Muscle of arm (tissue), 12 donors: ENCODE results near the gene AFMID. TPM values are rescaled to one million over a fixed set of nuclear protein-coding genes. Genes with fewer than 3 reads are reported as not detected.

Experiments
- DNase-seq: peaks from one replicate; pipeline ENCODE4 v3.0.0-alpha.2; 2013
- polyA plus RNA-seq, 12 donors: library from polyadenylated mRNA; unstranded; fragments of 120-200 nt; gene quantifications; one replicate each; pipeline ENCODE4 v1.2.1, GENCODE V29; 2013; ENCODE audit not compliant: insufficient read length in 12 of 12

Gene AFMID
- polyA plus RNA-seq, 12 donors, result 26.1 to 49.6 (median 32.4) TPM; not detected in 1

DNA sequence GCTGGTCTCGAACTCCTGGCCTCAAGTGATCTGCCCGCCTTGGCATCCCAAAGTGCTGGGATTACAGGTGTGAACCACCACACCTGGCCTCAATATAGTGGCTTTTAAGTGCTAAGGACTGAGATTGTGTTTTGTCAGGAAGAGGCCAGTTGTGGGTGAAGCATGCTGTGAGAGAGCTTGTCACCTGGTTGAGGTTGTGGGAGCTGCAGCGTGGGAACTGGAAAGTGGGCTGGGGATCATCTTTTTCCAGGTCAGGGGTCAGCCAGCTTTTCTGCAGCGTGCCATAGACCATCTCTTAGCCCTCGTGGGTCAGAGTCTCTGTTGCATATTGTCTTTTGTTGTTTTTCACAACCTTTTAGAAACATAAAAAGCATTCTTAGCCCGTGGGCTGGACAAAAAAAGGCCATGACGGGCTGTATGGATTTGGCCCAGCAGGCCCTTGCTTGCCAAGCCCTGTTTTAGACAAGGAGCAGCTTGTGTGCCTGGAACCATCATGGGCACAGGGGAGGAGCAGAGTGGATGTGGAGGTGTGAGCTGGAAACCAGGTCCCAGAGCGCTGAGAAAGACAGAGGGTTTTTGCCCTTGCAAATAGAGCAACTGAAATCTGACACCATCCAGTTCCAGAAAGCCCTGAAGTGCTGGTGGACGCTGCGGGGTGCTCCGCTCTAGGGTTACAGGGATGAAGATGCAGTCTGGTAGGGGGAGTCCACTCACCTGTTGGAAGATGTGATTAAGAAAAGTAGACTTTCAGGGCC, 32.4 kb downstream of the AFMID start:
- DNase-seq, result no peak

DNA sequence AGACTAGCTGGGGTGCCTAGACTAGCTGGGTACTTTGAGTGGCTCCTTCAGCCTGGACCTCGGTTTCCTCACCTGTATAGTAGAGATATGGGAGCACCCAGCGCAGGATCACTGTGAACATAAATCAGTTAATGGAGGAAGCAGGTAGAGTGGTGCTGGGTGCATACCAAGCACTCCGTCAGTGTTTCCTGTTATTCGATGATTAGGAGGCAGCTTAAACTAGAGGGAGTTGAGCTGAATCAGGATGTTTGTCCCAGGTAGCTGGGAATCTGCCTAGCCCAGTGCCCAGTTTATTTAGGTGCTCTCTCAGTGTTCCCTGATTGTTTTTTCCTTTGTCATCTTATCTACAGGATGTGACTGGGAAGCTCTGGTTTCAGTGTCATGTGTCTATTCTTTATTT, 35.9 kb downstream of the AFMID start:
- DNase-seq, result no peak

DNA sequence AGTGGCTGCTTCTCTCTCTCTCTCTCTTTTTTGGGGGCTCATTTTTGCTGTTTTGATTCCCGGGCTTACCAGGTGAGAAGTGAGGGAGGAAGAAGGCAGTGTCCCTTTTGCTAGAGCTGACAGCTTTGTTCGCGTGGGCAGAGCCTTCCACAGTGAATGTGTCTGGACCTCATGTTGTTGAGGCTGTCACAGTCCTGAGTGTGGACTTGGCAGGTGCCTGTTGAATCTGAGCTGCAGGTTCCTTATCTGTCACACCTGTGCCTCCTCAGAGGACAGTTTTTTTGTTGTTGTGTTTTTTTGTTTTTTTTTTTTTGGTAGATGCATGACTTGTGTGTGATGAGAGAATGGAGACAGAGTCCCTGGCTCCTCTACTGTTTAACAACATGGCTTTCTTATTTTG, 36.6 kb downstream of the AFMID start:
- no peak for DNase-seq

DNA sequence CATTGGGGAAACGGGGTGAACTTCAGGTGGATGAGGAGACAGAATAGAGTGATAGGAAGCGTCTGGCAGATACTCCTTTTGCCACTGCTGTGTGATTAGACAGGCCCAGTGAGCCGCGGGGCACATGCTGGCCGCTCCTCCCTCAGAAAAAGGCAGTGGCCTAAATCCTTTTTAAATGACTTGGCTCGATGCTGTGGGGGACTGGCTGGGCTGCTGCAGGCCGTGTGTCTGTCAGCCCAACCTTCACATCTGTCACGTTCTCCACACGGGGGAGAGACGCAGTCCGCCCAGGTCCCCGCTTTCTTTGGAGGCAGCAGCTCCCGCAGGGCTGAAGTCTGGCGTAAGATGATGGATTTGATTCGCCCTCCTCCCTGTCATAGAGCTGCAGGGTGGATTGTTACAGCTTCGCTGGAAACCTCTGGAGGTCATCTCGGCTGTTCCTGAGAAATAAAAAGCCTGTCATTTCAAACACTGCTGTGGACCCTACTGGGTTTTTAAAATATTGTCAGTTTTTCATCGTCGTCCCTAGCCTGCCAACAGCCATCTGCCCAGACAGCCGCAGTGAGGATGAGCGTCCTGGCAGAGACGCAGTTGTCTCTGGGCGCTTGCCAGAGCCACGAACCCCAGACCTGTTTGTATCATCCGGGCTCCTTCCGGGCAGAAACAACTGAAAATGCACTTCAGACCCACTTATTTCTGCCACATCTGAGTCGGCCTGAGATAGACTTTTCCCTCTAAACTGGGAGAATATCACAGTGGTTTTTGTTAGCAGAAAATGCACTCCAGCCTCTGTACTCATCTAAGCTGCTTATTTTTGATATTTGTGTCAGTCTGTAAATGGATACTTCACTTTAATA, 37.3 kb downstream of the AFMID start:
- no peak for DNase-seq

DNA sequence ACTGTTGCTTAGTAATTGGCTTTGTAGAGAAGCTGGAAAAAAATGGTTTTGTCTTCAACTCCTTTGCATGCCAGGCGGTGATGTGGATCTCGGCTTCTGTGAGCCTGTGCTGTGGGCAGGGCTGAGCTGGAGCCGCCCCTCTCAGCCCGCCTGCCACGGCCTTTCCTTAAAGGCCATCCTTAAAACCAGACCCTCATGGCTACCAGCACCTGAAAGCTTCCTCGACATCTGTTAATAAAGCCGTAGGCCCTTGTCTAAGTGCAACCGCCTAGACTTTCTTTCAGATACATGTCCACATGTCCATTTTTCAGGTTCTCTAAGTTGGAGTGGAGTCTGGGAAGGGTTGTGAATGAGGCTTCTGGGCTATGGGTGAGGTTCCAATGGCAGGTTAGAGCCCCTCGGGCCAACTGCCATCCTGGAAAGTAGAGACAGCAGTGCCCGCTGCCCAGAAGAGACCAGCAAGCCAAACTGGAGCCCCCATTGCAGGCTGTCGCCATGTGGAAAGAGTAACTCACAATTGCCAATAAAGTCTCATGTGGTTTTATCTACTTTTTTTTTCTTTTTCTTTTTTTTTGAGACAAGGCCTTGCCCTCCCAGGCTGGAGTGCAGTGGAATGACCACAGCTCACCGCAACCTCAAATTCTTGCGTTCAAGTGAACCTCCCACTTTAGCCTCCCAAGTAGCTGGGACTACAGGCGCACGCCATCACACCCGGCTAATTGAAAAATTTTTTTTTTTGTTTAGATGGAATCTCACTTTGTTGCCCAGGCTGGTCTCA, 38.1 kb downstream of the AFMID start:
- no peak for DNase-seq

DNA sequence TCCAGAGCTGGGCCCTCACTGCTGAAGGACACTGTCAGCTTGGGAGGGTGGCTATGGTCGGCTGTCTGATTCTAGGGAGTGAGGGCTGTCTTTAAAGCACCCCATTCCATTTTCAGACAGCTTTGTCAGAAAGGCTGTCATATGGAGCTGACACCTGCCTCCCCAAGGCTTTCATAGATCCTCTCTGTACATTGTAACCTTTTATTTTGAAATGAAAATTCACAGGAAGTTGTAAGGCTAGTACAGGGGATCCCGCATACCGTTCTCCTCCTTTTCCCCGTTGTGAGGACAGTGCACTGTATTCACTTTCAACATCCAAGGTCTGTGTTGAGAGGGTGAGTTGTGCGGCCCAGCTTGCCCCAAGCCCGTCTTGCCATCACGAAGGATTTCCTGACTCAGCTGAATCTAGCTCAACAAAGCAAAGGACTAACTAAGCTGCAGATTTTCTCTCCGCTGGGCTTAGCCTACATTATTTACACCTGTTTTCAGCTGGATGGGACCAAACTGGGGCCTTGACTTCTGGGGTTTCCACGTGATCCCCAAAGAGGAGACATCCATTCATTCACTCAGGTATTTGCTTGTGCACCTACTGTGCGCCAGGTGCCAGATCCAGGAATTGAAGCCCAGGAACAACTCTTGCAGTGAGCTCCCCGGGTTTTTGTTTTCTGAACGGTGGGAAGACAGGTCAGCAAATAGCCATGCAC, 39.0 kb downstream of the AFMID start:
- no peak for DNase-seq

DNA sequence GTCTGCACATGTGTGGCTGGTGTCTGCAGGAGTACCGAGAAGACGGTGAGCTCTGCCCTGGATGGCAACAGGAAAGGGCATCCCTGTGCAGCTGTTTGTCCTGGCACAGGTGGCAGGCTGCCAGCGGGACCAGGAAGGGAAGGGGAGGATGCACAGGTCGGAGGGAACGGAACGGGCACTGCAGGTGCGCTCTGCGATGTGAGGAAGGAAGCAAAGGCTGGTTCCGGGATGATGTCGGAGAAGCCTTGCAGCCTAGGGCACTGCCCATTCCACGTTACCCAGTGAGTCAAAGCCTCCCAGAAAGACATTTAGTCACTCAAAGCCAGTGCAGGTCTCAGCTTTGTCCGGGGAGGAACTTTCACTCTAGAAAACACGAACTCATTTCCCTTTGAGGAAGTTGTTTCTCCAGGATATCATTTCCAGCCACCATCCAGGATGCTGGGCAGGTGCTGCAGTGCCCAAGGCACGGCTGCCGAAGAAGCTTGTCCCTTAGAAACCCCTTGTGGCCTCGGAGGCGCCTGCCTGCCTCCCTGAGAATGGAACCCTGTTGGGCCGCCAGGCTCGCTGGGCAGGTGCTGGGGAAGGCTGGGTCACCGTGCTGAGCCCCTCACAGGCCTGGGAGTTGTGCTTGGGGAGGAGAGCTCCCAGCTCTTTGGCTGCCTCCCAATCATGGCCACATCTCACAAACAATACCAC, 39.7 kb downstream of the AFMID start:
- DNase-seq, result no peak

DNA sequence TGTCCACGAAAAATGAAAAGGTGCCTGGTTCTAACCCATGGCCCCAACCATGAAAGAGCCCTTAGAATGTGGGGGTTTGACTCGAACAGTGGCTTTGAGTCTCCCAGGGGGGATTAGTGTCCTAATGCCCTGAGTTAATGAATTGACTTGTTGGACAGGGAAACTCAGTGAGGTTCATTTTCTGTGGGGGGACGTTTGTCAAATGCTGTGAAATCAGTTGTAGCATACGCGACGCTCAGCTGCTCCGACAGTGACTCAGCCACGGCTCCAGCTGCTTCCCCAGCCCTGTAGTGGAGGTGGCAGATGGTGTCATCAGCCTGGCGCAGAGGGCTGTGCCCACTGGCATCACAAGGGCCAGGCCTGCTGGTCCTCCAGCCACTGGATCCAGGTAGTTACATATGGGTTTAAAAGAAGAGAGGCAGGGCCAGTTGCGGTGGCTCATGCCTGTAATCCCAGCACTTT, 40.3 kb downstream of the AFMID start:
- no peak for DNase-seq

DNA sequence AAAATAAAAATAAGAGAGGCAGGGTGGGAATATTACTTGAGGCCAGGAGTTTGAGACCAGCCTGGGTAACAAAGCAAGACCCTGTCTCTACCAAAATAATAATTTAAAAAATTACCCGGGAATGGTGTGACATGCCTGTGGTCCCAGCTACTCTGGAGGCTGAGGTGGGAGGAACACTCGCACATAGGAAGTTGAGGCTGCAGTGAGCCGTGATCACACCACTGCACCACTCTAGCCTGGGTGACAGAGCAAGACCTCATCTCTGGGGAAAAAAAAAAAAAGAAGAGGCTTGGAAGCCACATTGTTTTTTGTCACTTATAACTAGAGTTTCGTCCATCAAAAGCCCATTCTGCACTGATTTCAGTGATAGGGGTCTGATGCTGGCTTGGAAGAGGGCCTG, 41.0 kb downstream of the AFMID start:
- DNase-seq, result no peak

DNA sequence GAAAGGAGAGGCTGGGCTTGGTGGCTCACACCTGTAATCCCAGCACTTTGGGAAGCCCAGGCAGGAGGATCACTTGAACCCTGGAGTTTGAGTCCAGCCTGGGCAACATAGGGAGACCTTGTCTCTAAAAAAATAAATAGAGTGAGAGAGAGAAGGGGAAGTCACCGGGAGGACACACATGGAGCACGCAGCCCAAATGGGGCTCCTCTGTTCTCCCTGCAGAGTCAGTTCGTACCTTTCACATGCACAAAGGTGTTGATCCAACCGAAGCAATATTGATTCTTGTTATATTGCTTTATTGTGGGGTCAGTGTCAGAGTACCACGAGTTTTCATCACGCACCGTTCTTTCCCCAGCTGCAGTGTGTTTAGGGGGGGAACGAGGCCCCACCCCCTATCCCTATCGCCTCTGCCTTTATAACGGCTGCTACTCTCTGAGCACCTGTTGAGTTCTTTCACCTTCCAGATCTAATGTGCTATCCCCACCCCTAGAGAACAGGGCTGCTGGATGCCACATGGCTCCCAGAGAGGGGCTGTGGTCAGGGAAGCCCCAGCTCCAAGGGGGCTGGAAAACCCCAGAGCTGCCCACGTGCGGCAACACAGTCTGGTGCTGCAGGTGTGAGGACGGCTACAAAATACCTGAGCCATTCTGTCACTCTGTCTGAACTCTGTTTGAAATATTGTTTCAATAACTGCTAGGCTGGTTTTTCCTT, 43.2 kb downstream of the AFMID start:
- DNase-seq, result no peak

DNA sequence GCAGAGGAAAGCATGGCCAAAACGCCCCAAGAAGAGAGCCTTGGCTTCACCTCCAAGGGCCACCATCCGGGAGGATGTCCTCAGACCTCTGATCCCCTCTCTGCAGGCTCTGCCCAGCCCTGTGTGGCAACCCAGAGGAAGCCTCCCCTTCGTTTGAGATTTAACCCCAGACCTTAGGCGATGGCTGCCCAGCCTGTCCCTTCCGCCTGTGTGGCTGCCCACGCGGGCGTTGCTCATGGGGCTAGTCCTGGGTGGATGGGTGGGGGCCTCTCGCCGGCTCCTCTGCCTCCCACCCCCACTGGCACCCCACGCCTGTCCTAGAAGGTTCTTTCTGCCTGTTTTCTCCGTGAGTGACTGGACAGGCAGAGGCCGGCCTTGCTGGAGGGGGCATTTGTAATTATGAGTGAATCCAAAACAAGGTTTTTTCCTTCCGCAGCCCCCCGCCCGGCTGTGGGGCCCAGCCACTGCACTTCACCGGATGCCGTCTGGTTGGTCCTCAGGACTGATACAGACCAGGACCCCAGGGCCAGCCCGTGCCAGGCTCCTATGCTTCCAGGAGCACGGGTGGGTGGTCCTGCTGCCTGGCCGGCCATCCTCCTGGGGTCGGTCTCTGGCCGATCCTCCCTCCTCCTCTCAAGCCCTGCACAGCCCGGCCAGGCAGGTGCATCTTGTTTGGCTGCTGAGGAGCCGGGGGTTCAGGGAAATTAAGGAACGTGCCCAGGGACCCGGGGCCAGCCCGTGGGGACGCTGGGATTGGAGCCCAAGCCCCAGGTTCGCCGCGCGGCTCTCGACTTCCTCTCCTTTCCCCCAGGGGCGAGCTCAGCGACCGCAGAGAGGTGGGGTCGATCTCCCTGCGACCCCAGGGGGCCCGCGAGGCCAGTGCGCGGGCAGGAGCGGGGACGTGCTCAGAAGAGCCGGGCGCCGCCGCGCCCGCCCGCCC, 44.1 kb downstream of the AFMID start, which contains the start of gene TMEM235:
TMEM235 (plus strand) TSS at position 636 of the 940 bp plus-strand sequence. CDS start 393 bp downstream, outside the sequence.
- DNase-seq, result no peak

DNA sequence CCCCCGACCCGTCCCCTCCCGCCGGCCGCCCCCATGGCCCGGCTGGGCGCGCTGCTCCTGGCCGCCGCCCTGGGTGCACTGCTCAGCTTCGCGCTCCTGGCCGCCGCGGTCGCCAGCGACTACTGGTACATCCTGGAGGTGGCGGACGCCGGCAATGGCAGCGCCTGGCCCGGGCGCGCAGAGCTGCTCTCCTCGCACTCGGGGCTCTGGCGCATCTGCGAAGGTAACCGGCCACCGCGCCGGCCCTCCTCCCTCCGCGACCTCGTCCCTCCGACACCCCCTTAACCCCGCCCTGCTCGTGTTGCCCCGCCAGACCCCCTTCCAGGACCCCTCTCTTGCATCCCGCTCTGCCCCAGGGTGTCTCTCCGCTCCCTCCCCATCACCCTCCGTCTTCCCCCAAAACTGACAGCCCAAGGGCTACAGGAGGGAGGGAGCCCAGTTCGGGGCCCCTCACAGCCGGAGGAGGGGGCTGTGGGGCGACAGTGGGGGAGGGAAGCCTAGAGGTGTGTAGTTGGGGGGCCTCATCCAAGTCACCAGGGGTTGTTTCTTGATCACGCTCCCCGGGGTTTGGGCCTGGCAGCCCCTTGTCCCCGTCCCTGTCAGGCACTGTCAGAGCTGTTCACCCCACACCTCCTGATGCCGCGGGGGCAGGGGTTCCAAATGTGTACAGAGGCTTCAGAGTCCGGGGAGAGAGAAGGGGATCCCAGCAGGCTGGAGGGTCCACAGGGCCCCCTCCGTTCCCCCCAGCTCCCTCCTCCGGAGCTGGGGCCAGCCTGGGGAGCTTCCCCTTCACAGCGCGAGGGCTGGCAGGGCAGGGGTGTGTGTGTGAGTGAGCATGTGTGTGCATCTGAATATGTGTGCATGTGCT, 45.1 kb downstream of the AFMID start:
- DNase-seq, result no peak

DNA sequence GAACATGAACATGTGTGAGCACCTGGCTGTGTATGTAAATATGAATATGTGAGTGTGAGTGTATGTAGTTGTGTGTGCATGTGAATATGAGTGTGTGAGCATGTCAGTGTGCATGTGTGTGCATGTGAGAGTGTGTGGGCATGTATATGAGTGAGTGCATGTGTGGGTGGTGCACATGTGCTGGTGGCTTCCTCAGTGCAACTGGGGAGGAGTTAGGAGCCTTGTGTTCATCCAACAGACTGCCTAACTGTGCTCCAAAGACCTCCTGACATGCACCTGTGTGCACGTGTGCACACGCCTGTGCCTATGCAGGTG, 45.7 kb downstream of the AFMID start:
- DNase-seq, result no peak

DNA sequence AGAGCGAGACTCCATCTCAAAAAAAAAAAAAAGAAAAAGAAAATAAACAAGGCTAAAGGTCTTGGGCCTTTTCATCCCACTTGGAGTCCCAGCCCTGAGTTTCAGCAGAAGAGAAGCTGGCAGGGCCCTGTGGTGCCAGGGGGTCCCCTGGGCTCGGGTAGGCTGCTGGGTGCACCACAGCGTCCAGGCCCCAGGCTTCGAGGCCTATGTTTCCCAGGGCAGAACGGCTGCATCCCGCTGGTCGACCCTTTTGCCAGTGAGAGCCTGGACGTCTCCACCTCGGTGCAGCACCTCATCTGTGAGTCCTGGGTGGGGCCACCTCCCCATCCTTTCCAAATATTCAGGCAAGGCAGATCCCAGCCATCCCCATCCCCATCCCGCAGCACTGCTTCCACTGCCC, 46.5 kb downstream of the AFMID start:
- no peak for DNase-seq

DNA sequence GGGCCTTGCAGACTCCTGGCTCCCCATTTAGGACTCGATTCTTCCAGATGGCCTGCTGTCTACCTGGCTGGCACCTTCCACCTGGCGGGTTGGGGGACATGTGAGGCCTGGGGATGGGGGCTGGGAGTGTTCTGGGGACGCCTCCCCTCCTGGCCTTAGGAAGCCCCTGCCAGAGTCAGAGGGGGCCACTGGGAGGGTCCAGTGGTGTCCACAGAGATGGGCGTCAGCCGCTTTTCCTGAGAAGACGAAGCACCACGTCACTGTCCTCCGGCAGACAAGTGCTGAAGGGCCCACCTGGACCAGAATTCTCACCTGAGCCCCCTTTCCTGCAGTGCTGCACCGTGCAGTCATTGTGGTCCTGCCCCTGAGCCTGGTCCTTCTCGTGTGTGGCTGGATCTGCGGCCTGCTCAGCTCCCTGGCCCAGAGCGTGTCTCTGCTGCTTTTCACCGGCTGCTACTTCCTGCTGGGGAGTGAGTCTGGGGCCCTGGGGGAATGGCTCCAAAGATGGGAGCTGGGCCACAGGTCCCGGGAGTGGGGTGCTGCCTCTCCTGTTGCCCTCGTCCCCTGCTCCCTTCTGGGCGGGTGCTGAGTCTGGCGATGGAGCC, 47.2 kb downstream of the AFMID start:
- no peak for DNase-seq

DNA sequence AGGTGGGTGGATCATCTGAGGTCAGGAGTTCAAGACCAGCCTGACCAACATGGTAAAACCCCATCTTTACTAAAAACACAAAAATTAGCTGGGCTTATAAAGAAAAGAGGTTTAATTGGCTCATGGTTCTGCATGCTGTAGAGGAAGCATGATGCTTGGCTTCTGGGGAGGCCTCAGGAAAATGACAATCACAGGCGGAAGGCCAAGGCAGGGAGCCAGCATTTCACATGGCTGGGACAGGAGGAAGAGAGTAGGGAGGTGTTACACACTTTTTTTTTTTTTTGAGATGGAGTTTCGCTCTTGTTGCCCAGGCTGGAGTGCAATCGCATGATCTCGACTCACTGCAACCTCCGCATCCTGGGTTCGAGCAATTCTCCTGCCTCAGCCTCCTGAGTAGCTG, 47.9 kb downstream of the AFMID start:
- DNase-seq, result peak; percentile 72

DNA sequence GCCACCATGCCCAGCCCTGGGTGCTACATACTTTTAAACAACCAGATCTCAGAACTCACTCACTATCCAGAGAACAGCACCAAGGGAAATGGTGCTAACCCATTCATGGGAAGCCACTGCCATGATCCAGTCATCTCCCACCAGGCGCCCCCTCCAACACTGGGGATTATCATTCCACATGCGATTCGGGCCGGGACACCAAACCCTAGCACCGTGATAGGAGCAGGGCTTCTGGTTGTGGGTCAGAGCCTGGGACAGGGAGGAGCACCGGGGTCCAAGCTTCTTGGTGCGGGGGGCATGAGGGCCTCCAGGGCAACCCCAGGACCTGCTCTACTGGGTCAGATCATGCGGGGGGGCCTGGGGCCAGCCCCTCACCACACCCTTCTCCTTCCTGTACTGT, 48.7 kb downstream of the AFMID start:
- no peak for DNase-seq
